ENCODE results near the gene CNKSR3. TPM values are rescaled to one million over a fixed set of nuclear protein-coding genes. Genes with fewer than 3 reads are reported as not detected.

The CNKSR3 gene
- total and polyA plus RNA-seq, 8 donors = 1.2 to 40.0 (median 6.2) TPM

GRCh38 chr6:154509421-154510143, 903 bp downstream of the CNKSR3 start:
- WGBS, 5 donors = 0 to 2% (median 0%) methylated on average over 23 to 55 of the region's 55 CpGs

GRCh38 chr6:154508573-154509375, 1.7 kb downstream of the CNKSR3 start:
- H3K27me3 ChIP-seq = peaks cover 0 to 17% (median 0%) of the 10 kb centered on the region in 3 donors
- 11 to 24% (median 16%) methylated on average over 14 of the region's 14 CpGs for WGBS, 5 donors
- peak overlapping the region; percentile 96 to 98 (median 96) for H3K27ac ChIP-seq
- no peaks in the 10 kb centered on the region for H3K36me3 ChIP-seq
- H3K9me3 ChIP-seq = no peaks in the 10 kb centered on the region
- TF ChIP-seq EP300 (IDR thresholded peaks at IDR 0.05) (no peak), POLR2AphosphoS5 (IDR thresholded peaks at IDR 0.05) (no peak)
- peaks cover 43 to 68% (median 63%) of the 10 kb centered on the region in 4 donors for H3K4me1 ChIP-seq
- DNase-seq = peak in 1 of 2 donors; percentile 72
- intact Hi-C loops (cut with DNase I; ENCODE audit: low total_unique reads) = no loop called here
- H3K4me3 ChIP-seq = peak overlapping the region; percentile 73 to 85 (median 82)

More at GRCh38 chr6:154509421-154510143, 903 bp downstream of the CNKSR3 start:
- Histone ChIP-seq H3K9me3 (no peaks in the 10 kb centered on the region), H3K36me3 (no peaks in the 10 kb centered on the region), H3K4me3 (peak overlapping the region; percentile 73 to 85 (median 82)), H3K27ac (peak overlapping the region; percentile 96 to 98 (median 96)), H3K4me1 (peaks cover 38 to 63% (median 56%) of the 10 kb centered on the region in 4 donors), H3K27me3 (peaks cover 0 to 17% (median 0%) of the 10 kb centered on the region in 3 donors)
- DNase-seq = peak; percentile 37 to 68
- intact Hi-C loops (cut with DNase I; ENCODE audit: low total_unique reads) = no loop called here
- TF ChIP-seq EP300 (IDR thresholded peaks at IDR 0.05) (no peak), POLR2AphosphoS5 (IDR thresholded peaks at IDR 0.05) (no peak), POLR2A (IDR thresholded peaks at IDR 0.05) (no peak), CTCF (IDR thresholded peaks at IDR 0.05) (no peak)

GRCh38 chr6:154506991-154507898, 3.2 kb downstream of the CNKSR3 start:
- peak overlapping the region in 4 of 5 donors; percentile 96 to 97 (median 96) for H3K27ac ChIP-seq
- WGBS, 5 donors = 41 to 62% (median 50%) methylated on average over 14 of the region's 14 CpGs
- peaks cover 45 to 64% (median 58%) of the 10 kb centered on the region in 4 donors for H3K4me1 ChIP-seq

More at GRCh38 chr6:154506991-154507898, 3.2 kb downstream of the CNKSR3 start:
- TF ChIP-seq POLR2AphosphoS5 (IDR thresholded peaks at IDR 0.05) (no peak), POLR2A (IDR thresholded peaks at IDR 0.05) (no peak), CTCF (IDR thresholded peaks at IDR 0.05) (no peak), EP300 (IDR thresholded peaks at IDR 0.05) (no peak)
- DNase-seq = peak in 1 of 2 donors; percentile 58
- intact Hi-C loops (cut with DNase I; ENCODE audit: low total_unique reads) = no loop called here
- Histone ChIP-seq H3K27me3 (peaks cover 0 to 17% (median 0%) of the 10 kb centered on the region in 3 donors), H3K9me3 (no peaks in the 10 kb centered on the region), H3K36me3 (no peaks in the 10 kb centered on the region), H3K4me3 (peak overlapping the region; percentile 73 to 85 (median 82))
